Right renal pelvis (tissue), 4 donors: ENCODE data around the gene HLA-DRB5. TPM values are rescaled to one million over a fixed set of nuclear protein-coding genes. Genes with fewer than 3 reads are reported as not detected.
"Not testable (repeated sequence)": the region's sequence is repeated elsewhere in the genome, so short reads cannot be mapped to it uniquely, and the experiment has no call there.

Experiments used
- DNase-seq, 4 donors: peaks; one replicate each; pipeline ENCODE4 v3.0.0-alpha.2; 2013; ENCODE audit warnings: low read depth in 4 of 4, low spot score in 3 of 4, missing footprints in 1 of 4
- polyA plus RNA-seq, 4 donors: library from polyadenylated mRNA; unstranded; fragments of 120-200 nt; gene quantifications; one replicate each; pipeline ENCODE4 v1.2.1, GENCODE V29; 2013; ENCODE audit not compliant: insufficient read length in 4 of 4

Gene HLA-DRB5
- polyA plus RNA-seq, 4 donors: 9.5 to 51.0 (median 12.5) TPM

GRCh38 chr6:32517654-32518445 is 12.2 kb downstream of the HLA-DRB5 start:
- DNase-seq: no peak

DNA sequence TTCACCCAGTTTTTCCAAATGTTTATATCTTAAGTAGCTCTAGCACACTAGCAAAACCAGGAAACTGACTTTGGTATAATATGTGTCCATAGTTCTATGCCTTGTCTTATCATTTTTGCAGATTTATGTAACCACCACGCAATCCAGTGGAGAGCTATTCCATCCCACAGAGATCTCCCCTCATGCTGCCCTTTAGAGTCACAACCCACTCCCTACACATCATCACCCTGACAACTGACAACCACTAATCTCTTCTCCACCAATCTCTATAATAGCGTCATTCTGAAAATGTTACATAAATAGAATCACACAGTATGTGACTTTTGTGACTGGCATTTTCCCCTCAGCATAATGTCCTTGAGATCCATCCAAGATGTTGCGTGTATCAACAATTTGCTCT is 29.1 kb downstream of the HLA-DRB5 start:
- DNase-seq: no peak

- no peak for DNase-seq
Observed at GRCh38 chr6:32492351-32492750, 37.7 kb downstream of the HLA-DRB5 start.

- DNase-seq: no peak
Observed at GRCh38 chr6:32491700-32492099, 38.4 kb downstream of the HLA-DRB5 start.

- DNase-seq: no peak
Observed at GRCh38 chr6:32488083-32488482, 42.0 kb downstream of the HLA-DRB5 start.

DNA sequence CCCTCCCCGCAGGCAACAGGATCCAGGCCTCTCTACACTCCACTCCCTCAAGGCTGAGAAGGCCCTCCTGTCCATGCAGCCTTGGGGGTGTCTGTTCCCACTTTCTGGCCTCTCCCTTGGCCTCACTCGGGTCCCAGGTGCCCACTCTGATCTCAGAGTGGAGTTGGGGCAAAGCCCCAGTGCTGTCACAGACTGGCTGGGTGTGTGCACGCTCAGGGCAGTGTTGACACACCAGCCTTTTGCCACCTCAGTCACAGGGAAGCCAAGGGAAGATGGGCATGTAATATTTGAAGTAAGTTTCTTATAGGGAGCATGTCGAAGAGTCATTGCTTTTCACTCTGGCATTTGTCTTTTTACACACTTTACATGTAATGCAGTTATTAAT is 45.5 kb downstream of the HLA-DRB5 start:
- no peak for DNase-seq

GRCh38 chr6:32483968-32484613 is 46.0 kb downstream of the HLA-DRB5 start:
- no peak for DNase-seq

DNA sequence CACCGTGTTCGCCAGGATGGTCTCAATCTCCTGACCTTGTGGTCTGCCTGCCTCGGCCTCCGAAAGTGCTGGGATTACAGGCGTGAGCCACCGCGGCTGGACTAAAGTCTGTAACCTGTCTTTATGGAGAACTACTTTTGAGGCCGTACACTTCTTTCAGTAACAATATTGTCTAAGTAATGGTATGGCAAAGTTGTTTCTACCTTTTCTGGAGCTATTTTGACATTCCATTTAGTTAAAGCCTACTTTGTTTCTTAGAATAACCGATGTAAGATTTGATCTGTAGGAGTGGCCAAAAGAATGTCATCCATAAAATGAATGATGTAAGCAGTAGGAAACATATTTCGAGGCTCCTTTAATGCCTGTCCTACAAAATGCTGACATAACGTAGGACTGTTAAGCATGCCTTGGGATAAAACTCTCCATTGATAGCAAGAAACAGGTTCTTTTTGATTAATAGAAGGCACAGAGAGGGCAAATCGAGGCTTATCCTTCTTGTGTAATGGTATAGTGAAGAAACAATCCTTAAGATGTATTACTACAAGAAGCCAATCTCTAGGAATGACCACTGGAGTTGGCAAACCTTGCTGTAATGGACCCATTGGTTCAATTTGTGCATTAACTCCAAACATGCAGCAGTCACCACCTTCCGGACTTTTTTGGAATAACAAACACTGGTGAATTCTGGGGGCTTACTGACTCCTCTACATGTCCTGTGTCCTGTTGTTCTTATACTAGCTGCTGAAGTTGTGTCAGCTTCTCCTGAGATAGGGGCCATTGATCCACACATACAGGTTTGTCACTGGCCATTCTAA is 54.5 kb downstream of the HLA-DRB5 start:
- no peak for DNase-seq

DNA sequence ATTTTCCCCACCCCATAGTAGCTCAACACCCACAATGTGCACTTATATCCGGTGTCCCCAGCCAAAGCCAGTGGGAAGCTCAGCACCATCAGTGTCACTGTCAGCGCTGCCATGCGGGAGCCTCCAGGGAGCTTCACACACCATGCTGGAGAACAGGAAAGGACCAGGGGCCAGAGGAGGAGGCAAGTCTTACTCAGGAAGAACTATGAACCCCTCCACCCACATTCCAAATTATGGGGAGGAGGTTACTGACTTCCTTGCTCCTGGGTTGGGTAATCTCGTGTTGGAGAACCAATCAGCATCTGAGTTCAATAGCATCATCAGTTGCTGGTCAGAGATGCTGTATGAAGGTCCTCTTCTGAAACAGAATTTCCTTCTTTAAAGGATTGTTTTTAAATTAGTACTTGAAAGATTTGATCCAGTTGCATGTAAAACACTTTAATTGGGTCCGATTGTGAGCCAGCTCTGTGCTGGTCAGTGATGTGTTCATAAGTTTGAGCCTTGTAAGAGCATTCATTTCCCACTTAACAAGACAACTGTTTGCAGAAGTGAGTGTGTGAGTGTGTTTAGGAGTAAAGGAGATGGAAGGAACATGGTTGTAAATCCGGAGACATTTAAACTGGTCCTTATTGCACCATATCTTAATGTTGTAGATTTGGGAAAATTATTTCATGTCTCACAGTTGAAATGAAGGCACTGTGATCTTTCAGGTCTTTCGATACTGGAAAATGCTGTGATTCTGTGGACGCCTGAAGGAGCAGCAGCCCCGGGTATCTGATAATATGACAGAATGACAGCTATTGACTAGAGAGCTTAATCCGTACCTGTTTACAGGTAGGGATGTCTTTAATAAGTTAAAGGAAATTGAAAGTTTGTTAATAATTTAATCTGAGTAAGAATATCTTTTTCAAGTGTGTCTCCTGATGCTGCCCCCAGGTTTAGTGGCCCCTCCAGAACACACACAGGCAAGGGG is 56.4 kb downstream of the HLA-DRB5 start:
- DNase-seq: not testable (repeated sequence)

GRCh38 chr6:32472781-32473375 is 57.2 kb downstream of the HLA-DRB5 start:
- DNase-seq: no peak

GRCh38 chr6:32467743-32468503 is 62.2 kb downstream of the HLA-DRB5 start:
- not testable (repeated sequence) for DNase-seq

Other genes with a start within 250 kb of the HLA-DRB5 start
- gene TSBP1, start 158.4 kb downstream of the HLA-DRB5 start, polyA plus RNA-seq: under 1 TPM in 1 of 4 donors, not detected in 3; 0.05 TPM
- gene BTNL2, start 123.1 kb downstream of the HLA-DRB5 start, polyA plus RNA-seq: 1 to 10 TPM in 1 of 4 donors, under 1 TPM in 2, not detected in 1; 0.19 to 1.3 (median 0.52) TPM
- 10 to 100 TPM; 64.5 to 96.0 (median 91.9) TPM for gene HLA-DRA, start 90.4 kb downstream of the HLA-DRB5 start, polyA plus RNA-seq
- gene HLA-DRB1, start 59.6 kb upstream of the HLA-DRB5 start, polyA plus RNA-seq: 10 to 100 TPM; 31.7 to 64.3 (median 48.3) TPM
- gene HLA-DQA1, start 107.1 kb upstream of the HLA-DRB5 start, polyA plus RNA-seq: 1 to 10 TPM; 2.7 to 6.7 (median 3.6) TPM
- 1 to 10 TPM; 4.4 to 8.3 (median 6.1) TPM for gene HLA-DQB1, start 136.4 kb upstream of the HLA-DRB5 start, polyA plus RNA-seq
- under 1 TPM in 2 of 4 donors, not detected in 2; 0.14 to 0.38 TPM for gene HLA-DQA2, start 211.1 kb upstream of the HLA-DRB5 start, polyA plus RNA-seq
- 1 to 10 TPM in 1 of 4 donors, under 1 TPM in 2, not detected in 1; 0.83 to 1.7 (median 0.89) TPM for gene HLA-DQB2, start 233.2 kb upstream of the HLA-DRB5 start, polyA plus RNA-seq